GM12874 (cell line): ENCODE data around the gene TSSK2.

Experiments
- CTCF ChIP-seq: IDR thresholded peaks from 2 replicates; pipeline ENCODE4 v1.5.1; 2011; ENCODE audit warnings: low read depth, mild to moderate bottlenecking, control low read depth, low read length, moderate library complexity; ENCODE audit not compliant: insufficient read depth

Gene TSSK2

GRCh38 chr22:19122143-19122751 lies 8.9 kb upstream of the TSSK2 start, which contains the start of gene DGCR2:
Gene DGCR2 (minus strand): TSS chr22:19122412. CDS start chr22:19122206, 206 bp downstream.
- no peak for TF ChIP-seq CTCF

DNA sequence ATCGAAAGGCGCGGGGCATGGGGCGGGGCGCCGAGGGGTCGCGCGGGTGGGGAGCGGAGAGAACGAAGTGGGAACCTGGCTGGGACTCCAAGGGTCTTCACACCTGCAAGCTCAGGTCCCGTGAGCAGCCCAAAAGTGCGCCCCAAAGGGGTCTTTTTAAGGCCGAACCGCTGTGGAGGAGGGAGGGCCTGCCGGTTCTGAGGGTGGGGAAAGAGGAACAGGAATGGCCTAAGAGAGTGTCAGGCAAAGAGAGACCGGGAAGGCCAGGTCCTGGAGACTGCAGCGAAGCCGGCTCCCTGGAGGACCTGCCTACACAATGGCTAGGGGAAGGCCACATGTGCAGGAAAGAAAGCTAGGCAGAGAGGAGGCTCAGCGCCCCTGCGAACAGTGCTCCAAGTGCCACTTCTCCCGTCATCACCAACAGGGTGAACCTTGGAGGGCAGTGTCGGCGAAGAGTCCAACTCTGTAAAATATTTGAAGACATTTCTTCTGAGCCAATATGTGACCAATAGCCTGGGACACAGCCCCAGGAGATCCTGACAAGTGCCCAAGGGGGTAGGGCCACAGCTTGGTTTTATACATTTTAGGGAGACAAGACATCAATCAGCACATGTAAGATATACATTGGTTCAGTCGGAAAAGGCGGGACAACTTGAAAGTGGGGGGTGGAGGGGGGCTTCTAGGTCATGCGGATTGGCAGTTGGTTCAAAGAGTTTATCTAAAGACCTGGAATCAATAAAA lies 8.2 kb upstream of the TSSK2 start:
- no peak for TF ChIP-seq CTCF

GRCh38 chr22:19123936-19124335 lies 7.2 kb upstream of the TSSK2 start:
- TF ChIP-seq CTCF = no peak

DNA sequence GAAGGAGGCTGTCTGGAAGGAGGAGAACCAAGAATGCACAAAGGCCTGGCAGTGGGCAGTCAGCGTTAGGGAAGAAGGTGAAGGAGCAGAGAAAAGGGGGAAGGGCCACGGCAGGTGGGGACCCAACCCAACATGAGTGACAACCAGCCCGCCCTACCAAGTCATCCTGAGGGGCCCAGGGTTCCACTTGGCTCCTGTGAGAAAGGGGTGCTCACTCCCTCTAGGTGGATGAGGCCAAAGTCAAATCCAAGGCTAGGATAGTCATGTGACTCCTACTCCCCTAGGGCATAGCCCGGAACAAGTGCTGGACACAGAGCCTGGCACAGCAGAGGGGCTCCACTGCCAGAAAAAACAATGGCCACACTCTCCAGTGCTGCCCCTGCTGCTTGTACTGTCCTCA lies 6.7 kb upstream of the TSSK2 start:
- no peak for TF ChIP-seq CTCF

DNA sequence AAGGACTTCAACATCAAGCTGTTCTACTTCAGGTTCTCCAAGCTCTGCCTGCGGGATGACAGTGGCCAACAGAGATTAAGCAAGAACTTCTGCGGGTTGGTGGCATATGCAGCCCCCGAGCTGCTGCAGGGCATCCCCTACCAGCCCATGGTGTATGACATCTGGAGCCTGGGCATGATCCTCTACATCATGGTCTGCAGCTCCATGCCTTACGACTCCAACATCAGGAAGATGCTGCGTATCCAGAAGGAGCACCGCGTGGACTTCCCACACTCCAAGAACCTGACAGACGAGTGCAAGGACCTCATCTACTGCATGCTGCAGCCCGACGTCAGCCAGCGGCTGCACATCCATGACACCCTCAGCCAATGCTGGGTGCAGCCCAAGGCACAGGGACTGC lies 6.1 kb upstream of the TSSK2 start:
- TF ChIP-seq CTCF = no peak

GRCh38 chr22:19125474-19126308 lies 5.4 kb upstream of the TSSK2 start:
- TF ChIP-seq CTCF = no peak
